ENCODE data around the gene CDK19.
"Not testable (repeated sequence)": the region's sequence is repeated elsewhere in the genome, so short reads cannot be mapped to it uniquely, and the experiment has no call there.

Gene CDK19

GRCh38 chr6:110768057-110768456 lies 47.2 kb downstream of the CDK19 start:
- Histone ChIP-seq H3K27me3 (replicated peaks; ENCODE audit: control insufficient read depth, insufficient read depth, low read length) (no peaks in the 10 kb centered on the region), H3K4me3 (replicated peaks; ENCODE audit: low read depth, low read length) (no peak overlapping the region), H3K36me3 (ENCODE audit: control insufficient read depth, insufficient read depth, low read length) (no peaks in the 10 kb centered on the region; the same call in 1 of the 2 replicates)
- no peak for DNase-seq (ENCODE audit: extremely low read depth, insufficient read length)
- no peak for TF ChIP-seq CTCF (IDR thresholded peaks at IDR 0.05; ENCODE audit: insufficient read depth, low read length, poor library complexity, severe bottlenecking)

- no peaks in the 10 kb centered on the region for H3K36me3 ChIP-seq (ENCODE audit: control insufficient read depth, insufficient read depth, low read length)
- H3K4me3 ChIP-seq (replicated peaks; ENCODE audit: low read depth, low read length) = no peak overlapping the region
- no peaks in the 10 kb centered on the region for H3K27me3 ChIP-seq (replicated peaks; ENCODE audit: control insufficient read depth, insufficient read depth, low read length)
- no peak for DNase-seq (ENCODE audit: extremely low read depth, insufficient read length)
- TF ChIP-seq CTCF (IDR thresholded peaks at IDR 0.05; ENCODE audit: insufficient read depth, low read length, poor library complexity, severe bottlenecking) = no peak
Observed at GRCh38 chr6:110761371-110761770, 53.9 kb downstream of the CDK19 start.

- no peak for DNase-seq (ENCODE audit: extremely low read depth, insufficient read length)
- Histone ChIP-seq H3K36me3 (ENCODE audit: control insufficient read depth, insufficient read depth, low read length) (no peaks in the 10 kb centered on the region), H3K4me3 (replicated peaks; ENCODE audit: low read depth, low read length) (no peak overlapping the region), H3K27me3 (replicated peaks; ENCODE audit: control insufficient read depth, insufficient read depth, low read length) (no peaks in the 10 kb centered on the region)
- TF ChIP-seq CTCF (IDR thresholded peaks at IDR 0.05; ENCODE audit: insufficient read depth, low read length, poor library complexity, severe bottlenecking) = no peak
Observed at GRCh38 chr6:110760589-110760988, 54.7 kb downstream of the CDK19 start.

GRCh38 chr6:110760098-110760497 lies 55.2 kb downstream of the CDK19 start:
- not testable (repeated sequence) for DNase-seq (ENCODE audit: extremely low read depth, insufficient read length); H3K27me3 ChIP-seq (replicated peaks; ENCODE audit: control insufficient read depth, insufficient read depth, low read length); H3K4me3 ChIP-seq (replicated peaks; ENCODE audit: low read depth, low read length); H3K36me3 ChIP-seq (ENCODE audit: control insufficient read depth, insufficient read depth, low read length)

- no peaks in the 10 kb centered on the region for H3K36me3 ChIP-seq (ENCODE audit: control insufficient read depth, insufficient read depth, low read length)
Observed at GRCh38 chr6:110757926-110758325, 57.3 kb downstream of the CDK19 start.

GRCh38 chr6:110756817-110757216 lies 58.5 kb downstream of the CDK19 start:
- H3K4me3 ChIP-seq (replicated peaks; ENCODE audit: low read depth, low read length) = no peak overlapping the region
- DNase-seq (ENCODE audit: extremely low read depth, insufficient read length) = no peak
- H3K27me3 ChIP-seq (replicated peaks; ENCODE audit: control insufficient read depth, insufficient read depth, low read length) = no peaks in the 10 kb centered on the region
- no peaks in the 10 kb centered on the region for H3K36me3 ChIP-seq (ENCODE audit: control insufficient read depth, insufficient read depth, low read length)
- TF ChIP-seq CTCF (IDR thresholded peaks at IDR 0.05; ENCODE audit: insufficient read depth, low read length, poor library complexity, severe bottlenecking) = no peak

More at GRCh38 chr6:110757926-110758325, 57.3 kb downstream of the CDK19 start:
- no peak for TF ChIP-seq CTCF (IDR thresholded peaks at IDR 0.05; ENCODE audit: insufficient read depth, low read length, poor library complexity, severe bottlenecking)
- Histone ChIP-seq H3K27me3 (replicated peaks; ENCODE audit: control insufficient read depth, insufficient read depth, low read length) (no peaks in the 10 kb centered on the region), H3K4me3 (replicated peaks; ENCODE audit: low read depth, low read length) (no peak overlapping the region)
- no peak for DNase-seq (ENCODE audit: extremely low read depth, insufficient read length)

Data from GM06990 (cell line).